C4-2B (cell line): ENCODE results near the gene NCKIPSD.
"Not testable (repeated sequence)": the region's sequence is repeated elsewhere in the genome, so short reads cannot be mapped to it uniquely, and the experiment has no call there.

Source experiments
- ZFX ChIP-seq: fragments of 450-650 bp; IDR thresholded peaks from 2 replicates; pipeline ENCODE4 v1.6.1; 2017
- TF ChIP-seq, protein P1 (sequence below): fragments of 450-650 bp; conservative IDR thresholded peaks from 2 replicates; pipeline ENCODE4 v1.5.1; 2017; ENCODE audit warnings: mild to moderate bottlenecking

DNA sequence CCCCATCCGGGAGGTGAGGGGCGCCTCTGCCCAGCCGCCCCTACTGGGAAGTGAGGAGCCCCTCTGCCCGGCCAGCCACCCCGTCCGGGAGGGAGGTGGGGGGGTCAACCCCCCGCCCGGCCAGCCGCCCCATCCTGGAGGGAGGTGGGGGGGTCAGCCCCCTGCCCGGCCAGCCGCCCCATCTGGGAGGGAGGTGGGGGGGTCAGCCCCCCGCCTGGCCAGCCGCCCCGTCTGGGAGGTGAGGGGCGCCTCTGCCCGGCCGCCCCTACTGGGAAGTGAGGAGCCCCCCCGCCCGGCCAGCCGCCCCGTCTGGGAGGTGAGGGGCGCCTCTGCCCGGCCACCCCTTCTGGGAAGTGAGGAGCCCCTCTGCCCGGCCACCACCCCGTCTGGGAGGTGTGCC, 48.8 kb upstream of the NCKIPSD start:
- TF ChIP-seq, protein P1, sequence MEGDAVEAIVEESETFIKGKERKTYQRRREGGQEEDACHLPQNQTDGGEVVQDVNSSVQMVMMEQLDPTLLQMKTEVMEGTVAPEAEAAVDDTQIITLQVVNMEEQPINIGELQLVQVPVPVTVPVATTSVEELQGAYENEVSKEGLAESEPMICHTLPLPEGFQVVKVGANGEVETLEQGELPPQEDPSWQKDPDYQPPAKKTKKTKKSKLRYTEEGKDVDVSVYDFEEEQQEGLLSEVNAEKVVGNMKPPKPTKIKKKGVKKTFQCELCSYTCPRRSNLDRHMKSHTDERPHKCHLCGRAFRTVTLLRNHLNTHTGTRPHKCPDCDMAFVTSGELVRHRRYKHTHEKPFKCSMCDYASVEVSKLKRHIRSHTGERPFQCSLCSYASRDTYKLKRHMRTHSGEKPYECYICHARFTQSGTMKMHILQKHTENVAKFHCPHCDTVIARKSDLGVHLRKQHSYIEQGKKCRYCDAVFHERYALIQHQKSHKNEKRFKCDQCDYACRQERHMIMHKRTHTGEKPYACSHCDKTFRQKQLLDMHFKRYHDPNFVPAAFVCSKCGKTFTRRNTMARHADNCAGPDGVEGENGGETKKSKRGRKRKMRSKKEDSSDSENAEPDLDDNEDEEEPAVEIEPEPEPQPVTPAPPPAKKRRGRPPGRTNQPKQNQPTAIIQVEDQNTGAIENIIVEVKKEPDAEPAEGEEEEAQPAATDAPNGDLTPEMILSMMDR = not testable (repeated sequence)
- TF ChIP-seq ZFX = not testable (repeated sequence)
